DLD1 (cell line): Measurements from ENCODE around the gene NREP.
"Not testable (repeated sequence)": the region's sequence is repeated elsewhere in the genome, so short reads cannot be mapped to it uniquely, and the experiment has no call there.

Experiments used
- in situ Hi-C: cut with HindIII; loops from 2 replicates; pipeline ENCODE4 v1.10.0; 2017; ENCODE audit warnings: low sequenced_read_pairs

Gene NREP

DNA sequence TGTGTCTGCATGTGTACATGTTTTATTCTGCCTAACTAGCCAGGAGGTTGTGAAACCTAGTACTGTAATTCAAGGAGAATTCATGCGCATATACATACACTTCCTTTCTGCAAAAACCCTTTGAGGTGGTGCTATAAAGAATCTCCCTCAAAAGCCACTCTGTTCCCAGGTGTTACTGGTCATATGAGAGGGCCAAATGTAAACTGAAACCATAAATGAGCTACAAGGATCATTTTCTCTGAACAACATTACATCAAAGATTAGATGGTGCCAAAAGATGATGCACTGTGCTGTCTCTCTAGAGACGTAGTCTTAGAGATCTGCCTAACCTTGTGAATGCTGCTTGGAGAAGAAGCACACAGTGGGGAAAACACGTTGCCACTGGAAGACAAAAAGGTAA, 15.7 kb downstream of the NREP start:
- in situ Hi-C loops: no loop called here

- in situ Hi-C loops: no loop called here
Measured at GRCh38 chr5:111739416-111739815, 17.6 kb downstream of the NREP start.

- in situ Hi-C loops: no loop called here
Measured at GRCh38 chr5:111738118-111738517, 18.9 kb downstream of the NREP start.

DNA sequence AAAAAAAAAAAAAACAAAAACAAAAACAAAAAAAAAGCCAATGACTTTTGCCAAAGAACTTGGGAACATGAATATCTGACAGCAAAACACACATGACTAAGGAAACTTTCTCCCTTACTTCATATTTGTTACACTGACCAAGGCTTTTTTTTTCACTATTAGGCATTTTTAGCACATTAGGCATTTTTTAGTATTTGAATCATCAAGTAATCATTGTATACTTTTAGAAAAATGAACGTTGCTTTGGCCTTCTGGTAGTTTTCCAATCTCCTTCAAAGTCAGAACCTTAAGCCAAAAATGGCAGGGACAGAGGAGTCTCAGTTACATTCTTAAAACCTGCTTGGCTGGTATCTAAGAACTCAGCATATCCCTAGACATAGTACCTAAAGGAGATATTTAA, 19.3 kb downstream of the NREP start:
- in situ Hi-C loops: no loop called here

DNA sequence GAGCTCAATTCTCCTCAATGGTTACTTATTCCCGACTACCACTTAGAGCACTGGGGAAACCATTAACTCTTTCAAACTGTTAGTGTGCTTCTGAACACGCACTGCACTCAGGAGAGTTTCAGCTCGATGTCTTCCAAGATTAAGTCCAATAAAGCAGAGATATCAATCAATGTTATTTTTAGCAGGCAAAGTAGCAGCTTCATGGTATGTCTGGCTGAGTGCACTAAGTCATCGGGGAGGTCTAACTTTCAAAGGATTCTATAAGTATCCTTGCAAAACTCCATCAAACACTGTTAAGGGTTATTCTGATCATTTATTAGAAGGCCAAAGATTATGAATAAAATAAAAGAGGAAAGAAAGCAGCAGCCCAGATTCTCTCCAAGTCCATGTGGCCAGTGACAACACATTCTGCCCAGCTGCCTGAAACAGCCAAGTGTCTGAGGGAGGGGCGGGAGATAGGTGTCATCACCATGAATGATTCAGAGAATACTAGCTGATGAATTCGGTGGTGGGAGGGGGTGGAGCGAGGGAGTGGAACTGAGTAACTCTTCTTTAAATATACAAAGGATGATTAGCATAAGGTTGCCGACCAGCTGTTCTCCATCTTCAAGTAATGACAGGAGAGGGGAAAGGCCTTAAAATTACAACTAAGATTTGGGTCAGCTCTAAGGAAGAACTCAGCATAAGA, 21.3 kb downstream of the NREP start:
- in situ Hi-C loops: no loop called here

- in situ Hi-C loops: no loop called here
Measured at GRCh38 chr5:111734597-111734996, 22.4 kb downstream of the NREP start.

DNA sequence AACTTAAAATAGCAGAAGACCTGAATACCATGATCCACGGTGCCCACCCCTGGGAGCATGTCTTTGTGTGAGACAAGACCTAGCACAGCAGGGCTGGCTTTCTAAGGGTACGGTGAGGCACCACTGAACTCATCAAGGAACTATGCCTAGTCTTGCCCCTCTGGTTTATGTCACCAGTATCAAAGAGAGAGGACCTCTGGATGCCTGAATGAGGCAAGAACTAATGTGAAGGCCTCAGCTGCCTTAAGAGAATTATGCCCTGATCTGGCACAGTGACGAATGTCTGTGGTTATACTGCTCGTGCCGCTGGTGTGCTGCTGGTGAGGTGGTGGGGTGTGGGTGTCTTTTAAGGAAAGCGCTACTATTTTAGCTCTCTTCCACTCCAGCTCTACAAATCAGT, 23.0 kb downstream of the NREP start:
- in situ Hi-C loops: no loop called here

GRCh38 chr5:111733571-111733970, 23.4 kb downstream of the NREP start:
- in situ Hi-C loops: no loop called here

- in situ Hi-C loops: no loop called here
Measured at GRCh38 chr5:111731638-111732037, 25.4 kb downstream of the NREP start.

- in situ Hi-C loops: no loop called here
Measured at GRCh38 chr5:111730659-111731382, 26.2 kb downstream of the NREP start.

- in situ Hi-C loops: no loop called here
Measured at GRCh38 chr5:111728941-111729340, 28.1 kb downstream of the NREP start.

GRCh38 chr5:111726986-111727385, 30.0 kb downstream of the NREP start:
- in situ Hi-C loops: no loop called here

DNA sequence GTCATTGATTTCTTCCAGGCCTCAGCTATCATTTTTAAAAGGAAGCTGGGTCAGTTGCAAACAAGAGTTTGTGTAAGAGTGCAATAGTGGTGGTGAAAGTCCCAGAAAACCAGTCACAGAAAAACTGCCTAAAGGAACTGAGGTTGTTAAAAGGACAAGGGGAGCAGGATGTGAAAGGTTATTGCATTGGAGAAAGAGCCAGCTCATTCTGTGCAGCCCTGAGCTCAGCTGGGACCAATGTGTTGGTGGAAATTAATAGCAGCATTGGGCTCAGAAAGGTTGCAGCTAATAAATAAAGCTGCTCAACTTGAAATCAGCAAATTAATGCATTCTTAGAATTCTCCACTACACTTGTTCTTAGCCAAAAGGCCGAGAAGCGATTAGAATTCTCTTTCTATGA, 34.9 kb downstream of the NREP start:
- in situ Hi-C loops: no loop called here

DNA sequence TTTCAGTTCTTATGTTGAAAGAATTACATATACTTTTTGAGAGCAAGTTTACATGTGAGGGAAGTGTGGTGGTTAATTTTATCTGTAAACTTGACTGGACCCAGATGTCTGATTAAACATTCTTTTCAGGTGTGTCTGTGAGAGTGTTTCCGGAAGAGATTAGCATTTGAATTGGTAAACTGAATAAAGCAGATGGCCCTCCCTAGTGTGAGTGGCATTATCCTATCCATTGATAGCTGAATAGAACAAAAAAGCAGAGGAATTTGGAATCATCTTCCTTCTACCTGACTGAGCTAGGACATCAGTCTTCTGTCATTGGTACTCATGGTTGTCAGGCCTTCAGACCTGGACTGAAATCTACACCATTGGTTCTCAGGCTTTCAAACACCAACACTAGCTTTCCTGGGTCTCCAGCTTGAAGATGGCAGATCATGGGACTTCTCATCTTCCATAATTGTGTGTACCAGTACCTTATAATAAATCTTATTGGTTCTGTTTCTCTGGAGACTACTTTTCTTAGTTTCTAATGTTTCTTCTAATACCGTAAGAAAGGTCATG, 36.6 kb downstream of the NREP start:
- in situ Hi-C loops: no loop called here

DNA sequence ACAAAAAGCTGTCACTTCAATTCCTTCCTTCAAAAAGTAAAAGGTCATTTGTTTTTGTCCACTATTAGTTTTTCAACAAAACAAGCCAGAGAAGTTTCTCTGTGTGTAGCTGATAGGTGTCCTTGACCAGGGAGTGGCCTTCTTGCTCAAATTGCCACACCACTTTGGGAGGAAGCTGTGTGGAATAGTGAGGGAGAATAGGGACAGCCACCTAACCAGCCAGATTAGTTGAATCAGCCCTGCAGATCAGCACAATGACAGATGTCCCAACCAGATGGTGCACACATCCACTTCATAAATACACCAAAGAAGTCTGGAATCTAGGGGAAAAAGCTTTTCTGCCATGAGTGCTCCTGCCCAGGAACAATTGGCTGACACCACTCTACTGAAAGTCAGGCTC, 37.2 kb downstream of the NREP start:
- in situ Hi-C loops: no loop called here

DNA sequence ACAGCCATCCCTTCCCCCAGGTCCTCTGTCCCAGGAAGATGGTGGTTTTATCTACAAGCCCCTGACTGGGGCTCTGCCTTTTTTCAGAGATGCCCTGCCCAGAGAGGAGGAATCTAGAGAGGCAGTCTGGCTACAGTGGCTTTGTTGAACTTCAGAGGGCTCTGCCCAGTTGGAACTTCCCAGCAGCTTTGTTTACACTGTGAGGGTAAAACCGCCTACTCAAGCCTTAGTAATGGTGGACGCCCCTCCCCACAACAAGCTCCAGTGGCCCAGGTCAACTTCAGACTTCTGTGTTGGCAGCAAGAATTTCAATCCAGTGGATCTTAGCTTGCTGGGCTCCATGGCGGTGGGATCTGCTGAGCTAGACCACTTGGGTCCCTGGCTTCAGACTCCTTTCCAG, 40.2 kb downstream of the NREP start:
- in situ Hi-C loops: not testable (repeated sequence)

GRCh38 chr5:111707630-111708164, 49.3 kb downstream of the NREP start:
- in situ Hi-C loops: no loop called here

GRCh38 chr5:111706345-111706744, 50.6 kb downstream of the NREP start:
- in situ Hi-C loops: no loop called here

DNA sequence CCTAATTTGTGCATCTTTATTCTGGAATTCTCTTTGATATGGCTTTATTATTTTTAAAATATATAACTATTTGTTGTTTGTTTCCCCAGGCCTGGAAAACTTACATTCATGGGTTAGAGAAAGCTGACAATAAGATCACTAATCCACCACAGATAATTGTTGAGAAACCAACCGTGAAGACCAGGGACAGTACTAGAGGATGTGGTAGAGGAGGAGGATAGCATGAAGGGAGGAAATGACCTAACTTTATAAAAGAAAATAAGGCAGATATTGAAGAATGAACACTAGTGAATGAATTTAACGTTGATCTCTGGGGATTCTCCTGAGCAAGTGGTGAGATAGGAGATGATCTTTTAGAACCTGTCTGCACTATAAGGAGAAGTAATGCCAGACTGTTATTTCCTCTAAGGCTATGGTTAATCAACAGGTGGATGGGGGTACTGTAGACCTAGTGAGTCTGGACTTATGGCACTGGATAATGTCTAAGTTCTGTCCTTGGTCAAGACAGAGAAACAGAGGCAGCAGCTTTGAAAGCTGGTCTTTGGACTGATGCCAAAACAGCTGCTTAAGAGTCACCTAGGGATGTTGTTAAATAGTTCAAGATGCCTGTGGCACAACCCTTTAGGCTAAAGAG, 52.4 kb downstream of the NREP start:
- in situ Hi-C loops: no loop called here

GRCh38 chr5:111703662-111704061, 53.3 kb downstream of the NREP start:
- in situ Hi-C loops: no loop called here

DNA sequence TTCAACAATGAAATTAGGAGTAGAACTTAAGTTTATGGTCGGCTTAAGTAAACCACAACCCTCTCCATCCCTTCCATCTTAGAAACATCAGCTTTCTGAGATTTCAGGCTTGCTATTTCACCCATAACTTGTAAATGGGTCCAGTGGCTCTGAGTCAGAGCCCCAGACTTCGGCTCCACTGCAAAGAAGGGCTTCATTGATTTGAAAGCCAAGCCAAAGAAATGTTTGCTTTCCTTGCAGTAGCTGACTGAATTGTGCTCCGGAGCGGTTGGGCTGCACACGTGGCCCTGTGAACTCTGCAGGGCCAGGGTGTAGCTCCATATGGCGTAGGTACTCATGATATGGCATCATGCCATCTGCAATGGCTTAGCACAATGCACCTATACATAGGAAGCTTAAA, 57.0 kb downstream of the NREP start:
- in situ Hi-C loops: no loop called here

- in situ Hi-C loops: no loop called here
Measured at GRCh38 chr5:111699324-111699723, 57.7 kb downstream of the NREP start.
